Activated CD4-positive, CD25-positive, alpha-beta regulatory T cell treated with anti-CD3 and anti-CD28 coated beads, Interleukin-2, amount 50 U/mL, for 16 hours (primary cell): ENCODE data around the gene ZNF750.

Experiments used
- DNase-seq: peaks from one replicate; pipeline ENCODE4 v3.0.0-alpha.2; 2020; ENCODE audit warnings: low read depth, low spot score

The ZNF750 gene

GRCh38 chr17:82872591-82873520, 33.0 kb upstream of the ZNF750 start:
- DNase-seq, result no peak

GRCh38 chr17:82871776-82872561, 32.1 kb upstream of the ZNF750 start:
- DNase-seq, result no peak

GRCh38 chr17:82871056-82871775, 31.4 kb upstream of the ZNF750 start:
- DNase-seq, result no peak

DNA sequence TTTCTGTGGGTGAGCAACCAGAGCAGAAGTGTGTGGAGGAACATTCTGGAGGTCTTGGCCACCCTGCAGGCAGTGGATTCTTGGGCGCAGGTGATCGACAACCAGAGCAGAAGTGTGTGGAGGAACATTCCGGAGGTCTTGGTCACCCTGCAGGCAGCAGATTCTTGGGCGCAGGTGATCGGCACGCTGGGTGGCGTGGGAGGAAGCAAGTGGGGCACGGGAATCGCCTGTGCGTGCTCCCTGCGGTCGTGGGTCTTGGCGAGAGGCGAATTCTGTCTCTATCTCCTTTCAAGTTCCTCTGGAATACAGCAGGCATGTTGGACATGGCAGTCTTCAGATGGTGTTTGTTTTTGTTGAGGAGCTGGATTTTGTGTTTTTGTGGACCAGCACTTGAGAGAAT, 30.7 kb upstream of the ZNF750 start:
- no peak for DNase-seq

- DNase-seq, result no peak
Observed at GRCh38 chr17:82870091-82870491, 30.3 kb upstream of the ZNF750 start.

DNA sequence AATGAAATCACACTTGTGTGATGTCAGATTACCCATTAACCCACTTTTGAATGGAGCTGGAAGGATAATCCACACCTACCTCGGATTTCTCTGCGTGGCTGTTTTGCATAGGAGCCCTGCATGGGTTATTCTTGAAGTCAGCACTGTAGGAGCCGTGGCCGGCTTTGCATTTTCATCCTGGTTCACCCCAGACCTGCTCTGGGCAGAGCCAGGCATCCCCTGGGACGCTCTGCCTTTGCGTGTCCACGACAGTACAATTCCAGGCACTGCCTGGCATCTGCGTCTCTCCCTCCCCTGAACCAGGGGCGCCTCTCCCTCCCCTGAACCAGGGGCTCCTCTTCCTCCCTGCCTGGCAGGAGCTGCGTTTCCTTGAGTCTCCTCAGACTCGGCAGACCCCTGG, 29.7 kb upstream of the ZNF750 start:
- no peak for DNase-seq

DNA sequence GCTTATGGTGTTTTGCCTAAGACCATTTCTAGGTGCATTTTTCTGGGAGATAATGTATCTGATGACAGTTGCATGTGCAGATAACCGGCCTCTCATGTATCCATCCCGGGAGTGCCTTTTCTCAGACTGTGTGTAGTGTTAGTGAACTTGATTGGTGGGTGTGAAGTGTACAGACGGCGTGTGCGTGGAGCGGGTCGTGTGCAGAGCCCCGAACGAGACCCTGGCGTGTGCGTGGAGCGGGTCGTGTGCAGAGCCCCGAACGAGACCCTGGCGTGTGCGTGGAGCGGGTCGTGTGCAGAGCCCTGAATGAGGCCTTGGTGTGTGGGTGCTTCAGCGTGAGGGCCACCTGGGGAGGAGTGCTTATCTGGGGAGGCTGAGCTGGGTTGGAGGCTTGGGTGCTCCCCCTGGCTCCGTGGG, 28.9 kb upstream of the ZNF750 start:
- DNase-seq, result no peak

- DNase-seq, result no peak
Observed at GRCh38 chr17:82867763-82868325, 28.0 kb upstream of the ZNF750 start.

DNA sequence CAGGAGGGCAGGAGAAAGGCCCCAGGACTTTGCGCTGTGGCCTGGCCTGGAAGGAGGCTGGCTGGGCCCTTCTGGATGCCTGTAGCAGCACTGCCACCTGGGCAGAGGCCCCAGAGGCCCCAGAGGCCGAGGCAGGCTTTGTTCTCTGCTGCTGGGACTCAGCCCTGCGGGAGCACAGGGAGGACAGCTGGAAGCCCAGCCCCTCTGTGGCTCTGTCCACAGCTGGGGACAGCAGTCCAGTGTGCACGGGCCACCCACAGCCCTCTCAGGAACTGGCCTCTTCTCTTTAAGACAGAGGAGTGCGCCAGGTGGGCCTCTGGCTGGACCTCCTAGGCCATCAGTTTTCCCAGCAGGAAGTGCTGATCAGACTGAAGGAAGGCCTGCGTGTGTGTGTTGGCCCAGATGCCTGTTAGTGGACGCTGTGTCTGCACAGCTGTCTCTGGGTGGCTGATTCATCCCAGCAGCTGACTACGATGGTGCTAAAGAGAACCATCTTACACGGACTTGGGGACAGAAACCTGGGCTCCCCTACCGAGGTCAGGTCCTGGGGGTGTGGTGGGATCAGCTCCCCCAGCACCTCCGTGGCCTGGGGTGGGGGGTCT, 26.9 kb upstream of the ZNF750 start:
- no peak for DNase-seq

- DNase-seq, result no peak
Observed at GRCh38 chr17:82865774-82866395, 26.1 kb upstream of the ZNF750 start.

DNA sequence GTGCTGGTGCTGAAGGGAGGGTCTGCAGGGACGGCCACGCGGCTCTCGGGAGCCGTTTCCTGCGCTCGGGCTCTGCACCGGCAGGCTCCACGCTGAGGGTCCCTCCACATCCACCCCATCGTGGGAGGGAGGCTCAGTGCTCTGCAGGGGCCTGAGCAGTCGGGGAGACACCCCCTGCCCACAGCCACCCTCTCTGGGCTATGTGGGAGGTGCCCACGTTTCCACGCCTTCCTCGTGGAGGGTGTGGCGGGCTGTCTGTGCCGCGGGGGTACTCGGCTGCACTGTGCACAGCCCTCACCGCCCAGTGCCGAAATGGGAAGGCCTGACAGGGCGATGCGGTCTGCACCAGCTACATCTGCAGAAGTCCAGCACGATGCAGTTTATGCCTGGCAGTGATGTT, 25.5 kb upstream of the ZNF750 start:
- no peak for DNase-seq

- no peak for DNase-seq
Observed at GRCh38 chr17:82864713-82865248, 25.0 kb upstream of the ZNF750 start.

DNA sequence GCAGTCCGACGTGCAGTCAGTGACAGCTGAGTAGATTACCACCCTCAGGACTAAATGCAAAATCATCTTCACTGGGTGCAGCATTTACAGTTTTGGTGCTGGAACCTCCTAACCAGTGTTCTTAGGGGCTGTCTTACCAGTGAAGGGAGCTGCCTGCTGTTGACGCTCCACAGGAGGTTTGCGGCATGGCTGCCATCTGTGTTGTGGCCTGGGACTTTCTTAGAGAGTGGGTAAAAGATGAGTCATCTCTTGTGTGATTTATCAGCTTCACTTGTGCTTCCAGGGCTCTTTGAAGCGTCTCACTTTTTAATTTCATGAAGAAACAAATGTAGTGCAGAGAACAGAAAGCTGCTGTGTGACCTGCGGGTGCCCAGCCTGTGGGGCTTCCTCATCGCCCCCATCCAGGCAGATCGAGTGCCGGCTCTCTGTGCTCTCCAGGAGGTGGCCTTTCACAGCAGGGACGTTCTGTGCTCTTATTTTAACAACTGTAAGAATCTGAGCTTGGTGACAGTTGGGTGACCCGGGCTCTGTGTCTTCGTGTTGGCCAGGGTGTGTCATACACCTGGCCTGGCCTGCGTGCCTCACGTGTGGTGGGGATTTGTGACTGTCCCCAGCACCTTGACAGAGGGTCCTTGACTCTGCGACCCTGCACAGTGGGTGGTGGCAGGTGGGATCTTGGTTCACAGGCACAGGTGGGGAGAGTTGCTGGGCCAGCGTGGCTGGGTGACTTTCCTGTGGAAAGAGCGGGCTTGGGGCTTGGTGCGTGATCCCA, 24.3 kb upstream of the ZNF750 start:
- peak; percentile 74 for DNase-seq

- no peak for DNase-seq
Observed at GRCh38 chr17:82863383-82863940, 23.6 kb upstream of the ZNF750 start.

- no peak for DNase-seq
Observed at GRCh38 chr17:82862737-82863382, 23.0 kb upstream of the ZNF750 start.

- DNase-seq, result no peak
Observed at GRCh38 chr17:82862191-82862590, 22.4 kb upstream of the ZNF750 start.

- DNase-seq, result no peak
Observed at GRCh38 chr17:82861393-82861775, 21.6 kb upstream of the ZNF750 start.

GRCh38 chr17:82860606-82861392, 21.0 kb upstream of the ZNF750 start:
- no peak for DNase-seq
